ENCODE measurements around the gene CDH5. TPM values are rescaled to one million over a fixed set of nuclear protein-coding genes. Genes with fewer than 3 reads are reported as not detected.

CDH5 gene
- total and polyA plus RNA-seq, 2 of the 13 experiments (the other 11 are each of a cell fraction or from before 2014, with no cell fraction given): 0.71 to 1.1 TPM

- H3K27me3 ChIP-seq (ENCODE audit: control insufficient read depth in 1 of 2, insufficient read depth in 2 of 2, low read length in 2 of 2): peaks cover 0 to 3% of the 10 kb centered on the region in 2 experiments; a peak in 2 of 5 replicates
These were observed 73.8 kb downstream of the CDH5 start for GRCh38 chr16:66440271-66440802.

DNA sequence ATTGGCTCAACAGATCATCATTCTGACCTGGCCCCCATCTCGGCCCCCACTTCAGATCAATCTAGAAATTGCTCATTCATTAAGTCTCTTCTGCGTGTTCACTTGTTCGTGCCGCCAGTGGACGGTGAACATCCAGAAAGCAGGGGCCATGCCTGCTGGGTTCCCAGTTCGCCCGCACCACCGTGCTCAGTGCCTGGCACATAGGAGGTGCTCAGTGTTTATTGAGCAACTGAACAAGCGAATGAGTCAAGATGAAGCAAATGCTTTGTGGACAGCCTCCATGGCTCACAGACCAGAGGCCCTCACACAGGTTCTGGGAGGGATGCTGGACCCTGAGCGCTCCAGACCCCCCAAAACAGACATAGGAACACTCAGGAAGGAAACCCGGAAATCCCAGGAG is 74.5 kb downstream of the CDH5 start:
- Histone ChIP-seq H3K27me3 (ENCODE audit: control insufficient read depth in 1 of 2, insufficient read depth in 2 of 2, low read length in 2 of 2) (peaks cover 0 to 3% of the 10 kb centered on the region in 2 experiments; a peak in 2 of 5 replicates), H3K4me2 (ENCODE audit: low read depth, low read length) (no peak overlapping the region), H2AFZ (ENCODE audit: low read length) (no peak overlapping the region), H4K20me1 (ENCODE audit: insufficient read depth, low read length) (no peaks in the 10 kb centered on the region), H3K9me3 (ENCODE audit: low read length) (no peaks in the 10 kb centered on the region), H3K9ac (ENCODE audit: insufficient read depth, low read depth, low read length) (no peak overlapping the region), H3K36me3 (replicated peaks in 1 of 2; ENCODE audit: control insufficient read depth in 1 of 2, insufficient read depth in 2 of 2, low read length in 2 of 2) (no peaks in the 10 kb centered on the region), H3K4me3 (replicated peaks in 1 of 3; ENCODE audit: insufficient read depth in 1 of 3, low read depth in 2 of 3, low read length in 3 of 3) (no peak overlapping the region), H3K4me1 (ENCODE audit: insufficient read depth, low read length) (peaks cover 19% of the 10 kb centered on the region), H3K79me2 (ENCODE audit: insufficient read depth, low read length) (no peaks in the 10 kb centered on the region), H3K27ac (ENCODE audit: extremely low read length, insufficient read depth, low read length) (no peak overlapping the region)
- POLR2A ChIA-PET: no interaction called here
- no peak for FAIRE-seq
- no peak for ATAC-seq
- WGBS (ENCODE audit: low lambda C conversion rate): 56% methylated on average over 11 of the region's 11 CpGs
- TF ChIP-seq UBTF (CRISPR knock-in tag; IDR thresholded peaks at IDR 0.05): no peak
- TF ChIP-seq, protein P1, sequence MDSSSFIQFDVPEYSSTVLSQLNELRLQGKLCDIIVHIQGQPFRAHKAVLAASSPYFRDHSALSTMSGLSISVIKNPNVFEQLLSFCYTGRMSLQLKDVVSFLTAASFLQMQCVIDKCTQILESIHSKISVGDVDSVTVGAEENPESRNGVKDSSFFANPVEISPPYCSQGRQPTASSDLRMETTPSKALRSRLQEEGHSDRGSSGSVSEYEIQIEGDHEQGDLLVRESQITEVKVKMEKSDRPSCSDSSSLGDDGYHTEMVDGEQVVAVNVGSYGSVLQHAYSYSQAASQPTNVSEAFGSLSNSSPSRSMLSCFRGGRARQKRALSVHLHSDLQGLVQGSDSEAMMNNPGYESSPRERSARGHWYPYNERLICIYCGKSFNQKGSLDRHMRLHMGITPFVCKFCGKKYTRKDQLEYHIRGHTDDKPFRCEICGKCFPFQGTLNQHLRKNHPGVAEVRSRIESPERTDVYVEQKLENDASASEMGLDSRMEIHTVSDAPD (CRISPR knock-in tag; IDR thresholded peaks at IDR 0.05): no peak
- no peak for TF ChIP-seq SIN3B (IDR thresholded peaks at IDR 0.05; ENCODE audit: low read length)
- peak; percentile 54; the same call in 1 of the 2 replicates for TF ChIP-seq CEBPB (IDR thresholded peaks at IDR 0.05; ENCODE audit: borderline replicate concordance, low read depth, low read length)
- in situ Hi-C loops (cut with HindIII; ENCODE audit: extremely low pct_ligation_motif_present, low pct_unique_long_range_greater_than_20kb): no loop called here
- BruUV-seq (replicated peaks): no TSS peak
- intact Hi-C loops (cut with micrococcal nuclease; ENCODE audit: unreplicated experiment): no loop called here
- no peak for DNase-seq (ENCODE audit: low spot score)
- CTCF ChIA-PET (ENCODE audit: low intra/inter-chr PET ratio, low total read pairs): no interaction called here

More at GRCh38 chr16:66440271-66440802, 73.8 kb downstream of the CDH5 start:
- in situ Hi-C loops (cut with HindIII; ENCODE audit: extremely low pct_ligation_motif_present, low pct_unique_long_range_greater_than_20kb): no loop called here
- ChIA-PET CTCF (ENCODE audit: low intra/inter-chr PET ratio, low total read pairs) (no interaction called here), POLR2A (no interaction called here)
- intact Hi-C loops (cut with micrococcal nuclease; ENCODE audit: unreplicated experiment): no loop called here
- TF ChIP-seq ZNF44 (CRISPR knock-in tag; IDR thresholded peaks at IDR 0.05): no peak
- TF ChIP-seq ATF3 (CRISPR knock-in tag; IDR thresholded peaks at IDR 0.05): no peak
- TF ChIP-seq MIXL1 (CRISPR knock-in tag; IDR thresholded peaks at IDR 0.05): no peak
- no peak for TF ChIP-seq ZNF251 (CRISPR knock-in tag; IDR thresholded peaks at IDR 0.05)
- peak; percentile 73; the same call in 1 of the 2 replicates for TF ChIP-seq ZNF263 (CRISPR knock-in tag; IDR thresholded peaks at IDR 0.05)
- no peak for TF ChIP-seq ZNF570 (CRISPR knock-in tag; IDR thresholded peaks at IDR 0.05; ENCODE audit: borderline replicate concordance)
- TF ChIP-seq KAT8 (CRISPR knock-in tag; IDR thresholded peaks at IDR 0.05): no peak
- TF ChIP-seq ZNF674 (CRISPR knock-in tag; IDR thresholded peaks at IDR 0.05; ENCODE audit: low read depth): no peak
- no peaks in the 10 kb centered on the region for H4K20me1 ChIP-seq (ENCODE audit: insufficient read depth, low read length)
- no peak for FAIRE-seq
- H3K9me3 ChIP-seq (ENCODE audit: low read length): no peaks in the 10 kb centered on the region
- BruUV-seq (replicated peaks): no TSS peak
- H3K4me3 ChIP-seq (replicated peaks in 1 of 3; ENCODE audit: insufficient read depth in 1 of 3, low read depth in 2 of 3, low read length in 3 of 3): no peak overlapping the region
- no peak for ATAC-seq
- H3K27ac ChIP-seq (ENCODE audit: extremely low read length, insufficient read depth, low read length): no peak overlapping the region
- H3K4me1 ChIP-seq (ENCODE audit: insufficient read depth, low read length): peaks cover 25% of the 10 kb centered on the region
- WGBS (ENCODE audit: low lambda C conversion rate): 46% methylated on average over 10 of the region's 10 CpGs
- H3K79me2 ChIP-seq (ENCODE audit: insufficient read depth, low read length): no peaks in the 10 kb centered on the region
- no peak overlapping the region for H2AFZ ChIP-seq (ENCODE audit: low read length)
- H3K36me3 ChIP-seq (replicated peaks in 1 of 2; ENCODE audit: control insufficient read depth in 1 of 2, insufficient read depth in 2 of 2, low read length in 2 of 2): no peaks in the 10 kb centered on the region
- no peak for DNase-seq (ENCODE audit: low spot score)
- no peak overlapping the region for H3K4me2 ChIP-seq (ENCODE audit: low read depth, low read length)
- H3K9ac ChIP-seq (ENCODE audit: insufficient read depth, low read depth, low read length): no peak overlapping the region

Measured in HepG2 (cell line).